Endothelial cell of umbilical vein (primary cell): Measurements from ENCODE around the gene ERAP2. TPM values are rescaled to one million over a fixed set of nuclear protein-coding genes. Genes with fewer than 3 reads are reported as not detected.

Experiments used
- BruUV-seq: library from RNA; stranded (reverse); fragments of 400-500 nt; replicated peaks from 2 replicates; lab custom pipeline; 2021; lab: Mats Ljungman, UMichigan
- CTCF ChIA-PET: fragments of 300-600, 350-600 bp; sonication (Branson Sonifier 250); formaldehyde crosslinking; loops from one replicate; lab custom pipeline; 2021; ENCODE audit warnings: antibody characterized with exemption, inconsistent platforms; lab: Charles Lee
- POLR2A ChIA-PET: fragments of 300-600, 350-600 bp; sonication (Branson Sonifier 250); formaldehyde crosslinking; loops from one replicate; lab custom pipeline; 2021; ENCODE audit warnings: antibody characterized with exemption, inconsistent platforms; lab: Charles Lee
- DNase-seq: peaks from one replicate; pipeline ENCODE4 v3.0.0-alpha.2; 2011; ENCODE audit warnings: low read depth, low spot score
- FAIRE-seq: peaks from 2 replicates; lab custom pipeline; 2011; peaks lifted over from hg19 to GRCh38; lab: Jason Lieb, UNC
- H2AFZ ChIP-seq: 2 replicates; pipeline ENCODE4 v1.6.0; 2012; ENCODE audit warnings: low read depth, low read length, control low read depth, inconsistent platforms
- H3K27ac ChIP-seq: 2 replicates; pipeline ENCODE4 v1.5.1; 2011; ENCODE audit warnings: low read depth, mild to moderate bottlenecking, control low read depth, low read length, moderate library complexity; ENCODE audit not compliant: insufficient read depth
- H3K27me3 ChIP-seq, 2 experiments: 2 replicates each; pipeline versions ENCODE4 v1.6.0 to v1.6.1; 2011; ENCODE audit warnings: low read length in 2 of 2, mixed read lengths in 1 of 2; ENCODE audit not compliant: control insufficient read depth in 2 of 2, insufficient read depth in 2 of 2
- H3K36me3 ChIP-seq, 2 experiments: 2 replicates in 1 of 2; 3 replicates in 1 of 2; pipeline ENCODE4 v1.5.1; 2011; ENCODE audit warnings: low read length in 2 of 2, mild to moderate bottlenecking in 1 of 2, moderate library complexity in 1 of 2; ENCODE audit not compliant: control insufficient read depth in 2 of 2, insufficient read depth in 2 of 2; ENCODE audit errors: extremely low read depth in 1 of 2
- H3K4me1 ChIP-seq: 3 replicates; pipeline ENCODE4 v1.5.1; 2011; ENCODE audit warnings: mild to moderate bottlenecking, low read length; ENCODE audit not compliant: control insufficient read depth, insufficient read depth; ENCODE audit errors: extremely low read depth
- H3K4me2 ChIP-seq: 2 replicates; pipeline ENCODE4 v1.6.1; 2011; ENCODE audit warnings: low read length, control low read depth, mixed read lengths; ENCODE audit not compliant: insufficient read depth
- H3K4me3 ChIP-seq, 3 experiments: fragments of 200-600 bp in 1 of 3; sonication (generic), shearing (Covaris generic) in 1 of 3; replicated peaks in 1 of 3; 2 replicates each; pipeline ENCODE4 v1.5.1; 2011 to 2016; ENCODE audit warnings: control low read depth in 3 of 3, low read length in 3 of 3, mild to moderate bottlenecking in 2 of 3, inconsistent platforms in 1 of 3, low read depth in 1 of 3, moderate library complexity in 1 of 3; ENCODE audit not compliant: insufficient read depth in 1 of 3
- H3K79me2 ChIP-seq: 2 replicates; pipeline ENCODE4 v1.6.0; 2012; ENCODE audit warnings: low read length, inconsistent platforms; ENCODE audit not compliant: control insufficient read depth, insufficient read depth
- H3K9ac ChIP-seq: replicated peaks from 2 replicates; pipeline ENCODE3; 2011; ENCODE audit warnings: low read length, control low read depth; ENCODE audit not compliant: insufficient read depth; ENCODE audit errors: extremely low read depth
- H3K9me1 ChIP-seq: replicated peaks from 3 replicates; pipeline ENCODE4 v1.6.0; 2011; ENCODE audit warnings: mild to moderate bottlenecking, low read length; ENCODE audit not compliant: control insufficient read depth, insufficient read depth; ENCODE audit errors: extremely low read depth
- H3K9me3 ChIP-seq: replicated peaks from 2 replicates; pipeline ENCODE4 v1.5.1; 2012; ENCODE audit warnings: low read length, inconsistent platforms; ENCODE audit not compliant: control insufficient read depth, insufficient read depth
- H4K20me1 ChIP-seq: replicated peaks from 2 replicates; pipeline ENCODE3; 2011; ENCODE audit warnings: mild to moderate bottlenecking, low read length; ENCODE audit not compliant: control insufficient read depth, insufficient read depth; ENCODE audit errors: extremely low read depth
- CTCF ChIP-seq, 2 donors: IDR thresholded peaks; 1 replicate in 1 of 2; 2 replicates in 1 of 2; pipeline ENCODE4 v1.5.1; 2011; ENCODE audit warnings: low read length in 2 of 2, mild to moderate bottlenecking in 2 of 2, moderate library complexity in 2 of 2, control low read depth in 1 of 2, inconsistent platforms in 1 of 2, low read depth in 1 of 2; ENCODE audit not compliant: insufficient read depth in 1 of 2; ENCODE audit errors: extremely low read depth in 1 of 2
- EZH2 ChIP-seq: IDR thresholded peaks from 2 replicates; pipeline ENCODE4 v1.6.1; 2012; ENCODE audit warnings: borderline replicate concordance, low read depth, mild to moderate bottlenecking, moderate library complexity, low read length, inconsistent platforms; ENCODE audit not compliant: severe bottlenecking
- FOS ChIP-seq: IDR thresholded peaks from 2 replicates; pipeline ENCODE4 v1.6.1; 2011; ENCODE audit warnings: mild to moderate bottlenecking, low read length, moderate library complexity, borderline replicate concordance; ENCODE audit not compliant: insufficient read depth
- GATA2 ChIP-seq: IDR thresholded peaks from 2 replicates; pipeline ENCODE4 v1.7.0; 2011; ENCODE audit warnings: low read depth, mild to moderate bottlenecking, moderate library complexity, mixed read lengths, low read length; ENCODE audit not compliant: insufficient read length, insufficient read depth
- JUN ChIP-seq: IDR thresholded peaks from 2 replicates; pipeline ENCODE4 v1.6.1; 2011; ENCODE audit warnings: borderline replicate concordance, low read depth; ENCODE audit not compliant: insufficient read length, insufficient read depth
- MAX ChIP-seq: IDR thresholded peaks from 2 replicates; pipeline ENCODE4 v1.6.1; 2011; ENCODE audit not compliant: insufficient read depth, insufficient read length
- MYC ChIP-seq: IDR thresholded peaks from one replicate; pipeline ENCODE4 v1.6.1; 2011; ENCODE audit warnings: mild to moderate bottlenecking, low read depth, low read length
- POLR2A ChIP-seq: IDR thresholded peaks from 2 replicates; pipeline ENCODE4 v1.6.1; 2012; ENCODE audit warnings: low read depth, mild to moderate bottlenecking, control low read depth, low read length
- POLR2AphosphoS5 ChIP-seq: IDR thresholded peaks from 2 replicates; pipeline ENCODE4 v1.6.1; 2012; ENCODE audit warnings: low read depth, mild to moderate bottlenecking, control low read depth, low read length, moderate library complexity; ENCODE audit not compliant: insufficient read depth
- dilution Hi-C: fragments of 300-500 bp; cut with MboI; formaldehyde crosslinking; loops from one replicate; pipeline ENCODE4 v1.15.0; 2019; ENCODE audit warnings: low sequenced_read_pairs; ENCODE audit not compliant: extremely low pct_ligation_motif_present
- intact Hi-C: fragments of 100-400 bp; cut with micrococcal nuclease; formaldehyde crosslinking; loops from one replicate; pipeline ENCODE4 v1.10.0; 2022
- polyA plus RNA-seq, 4 experiments: library from polyadenylated mRNA; depleted of rRNA in 3 of 4; stranded (reverse) in 3 of 4; unstranded in 1 of 4; fragments of >200 nt; gene quantifications; 2 replicates each; pipeline versions ENCODE4 v1.2.1 to v1.2.3, GENCODE V29; 2011 to 2012; ENCODE audit warnings: missing spikeins in 1 of 4
- total RNA-seq: library from RNA; stranded (reverse); gene quantifications from 2 replicates; pipeline ENCODE4 v1.2.3, GENCODE V29; 2021

The ERAP2 gene
- total and polyA plus RNA-seq, 2 donors (not counting 3 experiments of a cell fraction or from before 2014, with no cell fraction given): 3.1 to 10.0 TPM

GRCh38 chr5:96851312-96852062 is 24.8 kb upstream of the ERAP2 start:
- Histone ChIP-seq H3K79me2 (no peaks in the 10 kb centered on the region), H3K4me1 (no peaks in the 10 kb centered on the region), H3K36me3 (no peaks in the 10 kb centered on the region), H3K9ac (no peak overlapping the region), H3K27ac (no peak overlapping the region), H3K27me3 (no peaks in the 10 kb centered on the region), H3K9me3 (no peaks in the 10 kb centered on the region), H2AFZ (no peak overlapping the region), H4K20me1 (no peaks in the 10 kb centered on the region), H3K4me3 (no peak overlapping the region), H3K9me1 (no peaks in the 10 kb centered on the region), H3K4me2 (no peak overlapping the region)
- ChIA-PET POLR2A (no interaction called here), CTCF (no interaction called here)
- intact Hi-C loops: no loop called here
- no peak for FAIRE-seq
- BruUV-seq: no TSS peak
- dilution Hi-C loops: no loop called here
- TF ChIP-seq CTCF (IDR thresholded peaks at IDR 0.05; ENCODE audit: extremely low read depth in 1 of 2, insufficient read depth in 1 of 2, low read depth in 1 of 2, low read length in 2 of 2) (no peak), FOS (no peak), EZH2 (no peak), JUN (no peak), MAX (no peak), POLR2AphosphoS5 (no peak), POLR2A (no peak), GATA2 (no peak), MYC (no peak)
- no peak for DNase-seq
